Posterior cingulate gyrus (tissue), 11 donors: ENCODE measurements around the gene ELL.

Experiments used
- DNase-seq, 10 donors: peaks; one replicate each; pipeline versions ENCODE4 v3.0.0 to v3.0.0-alpha.2; 2020 to 2021; ENCODE audit warnings: mixed read lengths in 3 of 10
- intact Hi-C: fragments of 100-400 bp; cut with DNase I; formaldehyde crosslinking; loops from one replicate; pipeline ENCODE4 v1.15.1; 2023

ELL gene

GRCh38 chr19:18438331-18439024 is 83.4 kb downstream of the ELL start:
- intact Hi-C loops = no loop called here
- no peak for DNase-seq

GRCh38 chr19:18437491-18438330 is 84.2 kb downstream of the ELL start, which contains the start of gene ISYNA1:
TSS of gene ISYNA1 (minus strand) at chr19:18438133. CDS start at chr19:18437979, 154 bp downstream.
- intact Hi-C loops = no loop called here
- DNase-seq = no peak

- intact Hi-C loops = no loop called here
- DNase-seq = peak in 2 of 10 donors; percentile 44 to 81
Measured at GRCh38 chr19:18436671-18437490, 85.0 kb downstream of the ELL start.

GRCh38 chr19:18435842-18436670 is 85.8 kb downstream of the ELL start:
- intact Hi-C loops = no loop called here
- no peak for DNase-seq

GRCh38 chr19:18435178-18435841 is 86.6 kb downstream of the ELL start:
- intact Hi-C loops = no loop called here
- no peak for DNase-seq

- intact Hi-C loops = no loop called here
- DNase-seq = no peak
Measured at GRCh38 chr19:18434411-18435175, 87.3 kb downstream of the ELL start.

- intact Hi-C loops = no loop called here
- DNase-seq = no peak
Measured at GRCh38 chr19:18433735-18434398, 88.0 kb downstream of the ELL start.

GRCh38 chr19:18433015-18433691 is 88.7 kb downstream of the ELL start:
- intact Hi-C loops = no loop called here
- DNase-seq = peak in 1 of 10 donors; percentile 80

- intact Hi-C loops = no loop called here
- no peak for DNase-seq
Measured at GRCh38 chr19:18432275-18433014, 89.4 kb downstream of the ELL start.

- intact Hi-C loops = no loop called here
- DNase-seq = no peak
Measured at GRCh38 chr19:18431351-18432197, 90.3 kb downstream of the ELL start.

GRCh38 chr19:18430417-18431144 is 91.3 kb downstream of the ELL start:
- no peak for DNase-seq
- intact Hi-C loops = no loop called here

- DNase-seq = no peak
- intact Hi-C loops = no loop called here
Measured at GRCh38 chr19:18429717-18430416, 92.0 kb downstream of the ELL start.

- intact Hi-C loops = no loop called here
- peak; percentile 53 to 96 (median 80) for DNase-seq
Measured at GRCh38 chr19:18428787-18429674, 92.8 kb downstream of the ELL start.
